ENCODE data around the gene MDM1.

Gene MDM1

GRCh38 chr12:68335462-68335861 lies 3.3 kb upstream of the MDM1 start:
- DNase-seq (ENCODE audit: low read depth): no peak
- H3K4me3 ChIP-seq (ENCODE audit: low read length): no peak overlapping the region
- TF ChIP-seq, protein P1, sequence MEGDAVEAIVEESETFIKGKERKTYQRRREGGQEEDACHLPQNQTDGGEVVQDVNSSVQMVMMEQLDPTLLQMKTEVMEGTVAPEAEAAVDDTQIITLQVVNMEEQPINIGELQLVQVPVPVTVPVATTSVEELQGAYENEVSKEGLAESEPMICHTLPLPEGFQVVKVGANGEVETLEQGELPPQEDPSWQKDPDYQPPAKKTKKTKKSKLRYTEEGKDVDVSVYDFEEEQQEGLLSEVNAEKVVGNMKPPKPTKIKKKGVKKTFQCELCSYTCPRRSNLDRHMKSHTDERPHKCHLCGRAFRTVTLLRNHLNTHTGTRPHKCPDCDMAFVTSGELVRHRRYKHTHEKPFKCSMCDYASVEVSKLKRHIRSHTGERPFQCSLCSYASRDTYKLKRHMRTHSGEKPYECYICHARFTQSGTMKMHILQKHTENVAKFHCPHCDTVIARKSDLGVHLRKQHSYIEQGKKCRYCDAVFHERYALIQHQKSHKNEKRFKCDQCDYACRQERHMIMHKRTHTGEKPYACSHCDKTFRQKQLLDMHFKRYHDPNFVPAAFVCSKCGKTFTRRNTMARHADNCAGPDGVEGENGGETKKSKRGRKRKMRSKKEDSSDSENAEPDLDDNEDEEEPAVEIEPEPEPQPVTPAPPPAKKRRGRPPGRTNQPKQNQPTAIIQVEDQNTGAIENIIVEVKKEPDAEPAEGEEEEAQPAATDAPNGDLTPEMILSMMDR (conservative IDR thresholded peaks at IDR 0.05; ENCODE audit: low read depth, low read length): no peak

- H3K4me3 ChIP-seq (ENCODE audit: low read length): no peak overlapping the region
- DNase-seq (ENCODE audit: low read depth): no peak
- TF ChIP-seq, protein P1 (conservative IDR thresholded peaks at IDR 0.05; ENCODE audit: low read depth, low read length): no peak
Observed at GRCh38 chr12:68334132-68334531, 2.0 kb upstream of the MDM1 start.

DNA sequence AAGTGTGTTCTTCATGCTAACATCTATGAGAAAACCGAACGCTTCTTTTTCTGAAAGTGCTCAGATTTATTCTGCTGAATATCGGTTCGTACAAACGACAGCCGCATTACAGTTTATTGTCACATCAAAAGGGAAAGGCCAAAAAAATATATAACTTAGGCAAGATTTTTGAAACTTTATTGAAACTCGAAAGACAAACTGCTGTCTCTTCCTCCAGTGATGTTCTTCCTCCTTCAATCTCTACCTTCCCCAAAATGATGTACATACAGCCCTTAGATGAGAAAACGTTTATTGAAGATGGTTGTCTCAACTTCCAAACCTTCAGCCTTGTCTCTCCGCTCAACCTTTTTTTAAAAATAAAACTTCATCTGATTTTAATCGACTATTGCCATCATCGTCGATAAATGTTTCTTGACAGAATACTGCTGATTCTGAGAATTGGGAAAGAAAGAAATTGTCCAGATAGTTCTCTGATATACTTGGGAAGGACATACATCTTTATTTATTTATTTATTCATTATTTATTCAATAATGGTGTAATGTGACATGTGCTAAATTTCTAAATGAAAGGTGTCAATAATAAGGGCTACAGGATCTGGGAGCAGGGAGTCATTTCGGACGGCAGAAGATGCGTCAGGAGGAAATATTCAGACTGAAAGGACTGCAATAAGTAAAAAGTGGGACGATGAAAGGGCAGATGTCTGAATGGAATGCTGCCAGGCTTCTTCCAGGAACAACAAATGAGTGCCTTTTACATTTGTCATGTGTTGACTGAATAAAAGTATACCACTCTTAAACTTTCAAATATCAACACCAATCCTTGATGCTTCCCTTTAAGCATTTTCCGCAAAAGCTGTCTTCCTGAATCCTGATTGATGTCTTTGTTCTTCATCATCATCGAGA lies 817 bp upstream of the MDM1 start:
- DNase-seq (ENCODE audit: low read depth): no peak
- TF ChIP-seq, protein P1 (conservative IDR thresholded peaks at IDR 0.05; ENCODE audit: low read depth, low read length): no peak
- peak overlapping the region; percentile 75 for H3K4me3 ChIP-seq (ENCODE audit: low read length)

- TF ChIP-seq, protein P1 (conservative IDR thresholded peaks at IDR 0.05; ENCODE audit: low read depth, low read length): no peak
- no peak for DNase-seq (ENCODE audit: low read depth)
- peak overlapping the region; percentile 75 for H3K4me3 ChIP-seq (ENCODE audit: low read length)
Observed at GRCh38 chr12:68331500-68331868, 678 bp downstream of the MDM1 start.

DNA sequence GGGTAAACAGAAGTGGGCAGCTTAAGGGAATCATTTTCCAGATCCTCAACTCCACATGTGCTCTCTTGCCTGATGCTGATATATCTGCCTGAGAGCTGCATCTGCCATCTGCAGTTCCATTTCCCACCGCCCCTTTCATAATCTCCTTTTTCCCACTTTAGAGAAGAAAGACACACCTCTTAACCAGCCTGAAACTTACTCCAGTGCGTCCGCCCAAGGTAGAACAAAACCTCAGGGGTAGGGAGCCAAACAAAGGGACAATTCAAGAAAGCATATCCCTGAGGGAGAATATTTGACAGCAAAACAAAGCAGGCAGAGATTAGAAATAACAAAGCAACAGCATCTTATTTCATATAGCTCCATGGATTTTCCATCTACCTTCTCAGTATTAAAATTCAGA lies 4.3 kb downstream of the MDM1 start:
- TF ChIP-seq, protein P1 (conservative IDR thresholded peaks at IDR 0.05; ENCODE audit: low read depth, low read length): no peak
- DNase-seq (ENCODE audit: low read depth): no peak

GRCh38 chr12:68326716-68327115 lies 5.4 kb downstream of the MDM1 start:
- TF ChIP-seq, protein P1 (conservative IDR thresholded peaks at IDR 0.05; ENCODE audit: low read depth, low read length): no peak
- no peak for DNase-seq (ENCODE audit: low read depth)
- H3K4me3 ChIP-seq (ENCODE audit: low read length): no peak overlapping the region

More for the DNA sequence above, 4.3 kb downstream of the MDM1 start:
- H3K4me3 ChIP-seq (ENCODE audit: low read length): no peak overlapping the region

DNA sequence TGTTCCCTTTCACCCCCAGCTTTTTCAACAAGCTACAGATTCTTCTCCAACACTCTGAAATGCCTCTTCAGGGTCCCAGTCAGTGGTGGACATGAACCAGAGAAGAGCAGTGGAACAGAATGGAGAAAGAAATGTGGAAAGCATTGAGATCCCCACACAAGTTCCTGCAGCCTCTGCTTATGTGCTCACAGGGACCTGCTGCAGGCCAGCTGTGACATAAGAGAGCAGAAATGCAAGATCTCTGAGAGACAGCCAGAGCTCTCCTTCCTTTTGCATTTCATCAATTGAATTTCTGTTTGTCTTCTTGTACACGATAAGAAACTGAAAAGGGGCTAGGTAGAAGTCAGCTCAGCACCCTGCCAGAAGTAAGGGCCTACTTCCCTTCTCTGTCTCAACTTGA lies 6.2 kb downstream of the MDM1 start:
- no peak overlapping the region for H3K4me3 ChIP-seq (ENCODE audit: low read length)
- DNase-seq (ENCODE audit: low read depth): no peak

More for the DNA sequence above, 6.2 kb downstream of the MDM1 start:
- TF ChIP-seq, protein P1 (conservative IDR thresholded peaks at IDR 0.05; ENCODE audit: low read depth, low read length): no peak
